B cell (primary cell): ENCODE data around the gene CHST15.

Experiments
- CTCF ChIP-seq: fragments of 200-600 bp; IDR thresholded peaks from one replicate; pipeline ENCODE4 v1.8.0; 2022; ENCODE audit warnings: antibody characterized with exemption, mild to moderate bottlenecking
- EZH2 ChIP-seq: IDR thresholded peaks from 2 replicates; pipeline ENCODE4 v1.6.1; 2012; ENCODE audit warnings: borderline replicate concordance, low read depth, mild to moderate bottlenecking, moderate library complexity, low read length; ENCODE audit not compliant: insufficient read depth, poor library complexity, severe bottlenecking

DNA sequence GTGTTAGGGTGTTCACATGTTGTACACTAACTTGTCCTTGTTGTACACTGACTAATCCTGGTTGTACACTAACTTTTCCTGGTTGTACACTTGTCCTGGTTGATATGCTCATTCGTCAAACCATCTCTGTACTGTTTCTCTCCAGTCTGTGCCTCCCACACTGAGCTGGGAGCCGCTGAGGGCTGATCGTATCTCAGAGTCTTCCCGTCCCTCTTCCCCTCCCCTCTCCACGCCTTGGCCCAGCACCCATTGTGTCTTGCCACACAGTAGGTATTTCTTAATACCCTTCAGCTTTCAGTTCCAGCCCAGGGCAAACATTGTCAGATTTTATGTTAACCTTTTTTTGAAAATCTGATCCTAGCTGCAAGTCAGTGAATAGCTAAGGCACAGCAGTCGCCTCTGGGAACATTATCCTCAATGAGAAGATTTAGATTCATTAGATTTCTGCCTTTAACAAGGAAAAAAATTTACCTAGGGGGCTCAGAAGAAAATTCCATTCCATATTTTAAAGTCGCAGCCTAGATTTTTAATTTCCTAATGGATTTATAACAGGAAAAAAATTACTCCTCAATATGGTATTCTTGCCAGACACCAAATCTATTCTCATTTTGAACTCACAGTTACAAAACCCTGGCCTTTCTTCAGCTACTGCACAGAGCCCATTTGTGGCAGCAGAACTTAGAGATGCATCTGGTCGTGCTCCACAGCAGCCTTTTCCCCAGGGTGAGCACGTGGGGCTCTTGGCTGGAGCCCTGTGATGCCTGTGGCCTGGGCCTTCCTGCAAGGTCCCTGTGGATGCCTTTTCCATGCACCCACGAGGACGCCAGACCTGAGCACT lies 33.0 kb upstream of the CHST15 start:
- TF ChIP-seq CTCF: no peak
- no peak for TF ChIP-seq EZH2
